Loucy (cell line): ENCODE measurements around the gene SLC22A15.

Source experiments
- H2AFZ ChIP-seq: fragments of 200-600 bp; sonication (generic); 2 replicates; pipeline ENCODE4 v1.6.0; 2016; ENCODE audit warnings: antibody characterized with exemption, mild to moderate bottlenecking, low read length, moderate library complexity
- H3F3A ChIP-seq: fragments of 200-600 bp; 2 replicates; pipeline ENCODE4 v1.6.0; 2016; ENCODE audit warnings: antibody characterized with exemption, low read depth, mild to moderate bottlenecking
- H3K27me3 ChIP-seq: fragments of 200-600 bp; sonication (generic); 2 replicates; pipeline ENCODE4 v1.6.1; 2014; ENCODE audit warnings: low read length, mild to moderate bottlenecking; ENCODE audit not compliant: insufficient read depth, poor library complexity, severe bottlenecking
- H3K36me3 ChIP-seq: fragments of 200-600 bp; sonication (generic); 2 replicates; pipeline ENCODE4 v1.6.1; 2016; ENCODE audit warnings: low read length; ENCODE audit not compliant: insufficient read depth
- H3K4me1 ChIP-seq: fragments of 200-600 bp; sonication (generic); 2 replicates; pipeline ENCODE4 v1.5.1; 2014; ENCODE audit warnings: low read length, mild to moderate bottlenecking; ENCODE audit not compliant: insufficient read depth, poor library complexity, severe bottlenecking
- H3K4me2 ChIP-seq: fragments of 200-600 bp; sonication (generic); 2 replicates; pipeline ENCODE4 v1.6.0; 2014; ENCODE audit warnings: antibody characterized with exemption, low read length, low read depth, mild to moderate bottlenecking; ENCODE audit not compliant: poor library complexity, severe bottlenecking
- H3K4me3 ChIP-seq: fragments of 200-600 bp; sonication (generic); 2 replicates; pipeline ENCODE4 v1.5.1; 2014; ENCODE audit warnings: low read length, mild to moderate bottlenecking, mixed read lengths; ENCODE audit not compliant: poor library complexity, severe bottlenecking
- H3K79me2 ChIP-seq: fragments of 200-600 bp; sonication (generic); 2 replicates; pipeline ENCODE4 v1.6.1; 2014; ENCODE audit warnings: low read length; ENCODE audit not compliant: insufficient read depth
- H3K9ac ChIP-seq: fragments of 200-600 bp; sonication (generic); 2 replicates; pipeline ENCODE4 v1.6.0; 2014; ENCODE audit warnings: mild to moderate bottlenecking, low read depth, low read length, moderate library complexity; ENCODE audit not compliant: poor library complexity, severe bottlenecking
- H3K9me2 ChIP-seq: fragments of 200-600 bp; sonication (generic); replicated peaks from 2 replicates; pipeline ENCODE4 v1.6.1; 2016; ENCODE audit warnings: low read depth, low read length, mixed read lengths
- H3K9me3 ChIP-seq: fragments of 200-600 bp; sonication (generic); 2 replicates; pipeline ENCODE4 v1.6.1; 2014; ENCODE audit warnings: mild to moderate bottlenecking, antibody characterized with exemption, low read length, low read depth; ENCODE audit not compliant: insufficient read depth
- H4K20me1 ChIP-seq: fragments of 200-600 bp; sonication (generic); 2 replicates; pipeline ENCODE4 v1.6.0; 2014; ENCODE audit warnings: antibody characterized with exemption, low read length, mild to moderate bottlenecking; ENCODE audit not compliant: insufficient read depth, poor library complexity, severe bottlenecking
- CTCF ChIP-seq: fragments of 200-600 bp; sonication (generic); conservative IDR thresholded peaks from 2 replicates; pipeline ENCODE4 v1.5.1; 2014; ENCODE audit warnings: mild to moderate bottlenecking, antibody characterized with exemption, low read length
- EZH2phosphoT487 ChIP-seq: fragments of 200-600 bp; IDR thresholded peaks from 2 replicates; pipeline ENCODE4 v1.6.1; 2018; ENCODE audit warnings: antibody characterized with exemption, mild to moderate bottlenecking, moderate library complexity, borderline replicate concordance

The SLC22A15 gene

GRCh38 chr1:116075575-116075974 lies 99.3 kb downstream of the SLC22A15 start:
- Histone ChIP-seq H3K36me3 (no peaks in the 10 kb centered on the region), H3K9me3 (no peaks in the 10 kb centered on the region), H4K20me1 (no peaks in the 10 kb centered on the region), H3F3A (no peaks in the 10 kb centered on the region), H3K9ac (no peak overlapping the region), H3K4me2 (no peak overlapping the region), H3K79me2 (no peaks in the 10 kb centered on the region), H3K4me1 (no peaks in the 10 kb centered on the region), H3K9me2 (no peaks in the 10 kb centered on the region), H3K4me3 (no peak overlapping the region), H2AFZ (no peak overlapping the region), H3K27me3 (no peaks in the 10 kb centered on the region)
- TF ChIP-seq EZH2phosphoT487 (no peak), CTCF (no peak)

GRCh38 chr1:116075990-116076389 lies 99.7 kb downstream of the SLC22A15 start:
- Histone ChIP-seq H3F3A (no peaks in the 10 kb centered on the region), H2AFZ (no peak overlapping the region), H3K4me1 (no peaks in the 10 kb centered on the region), H3K4me3 (no peak overlapping the region), H3K36me3 (no peaks in the 10 kb centered on the region), H3K79me2 (no peaks in the 10 kb centered on the region), H3K9ac (no peak overlapping the region), H3K9me2 (no peaks in the 10 kb centered on the region), H4K20me1 (no peaks in the 10 kb centered on the region), H3K27me3 (no peaks in the 10 kb centered on the region), H3K4me2 (no peak overlapping the region), H3K9me3 (no peaks in the 10 kb centered on the region)
- TF ChIP-seq EZH2phosphoT487, result no peak
- TF ChIP-seq CTCF, result no peak

GRCh38 chr1:116076831-116077230 lies 100.5 kb downstream of the SLC22A15 start:
- Histone ChIP-seq H3K27me3 (no peaks in the 10 kb centered on the region), H3K9me2 (no peaks in the 10 kb centered on the region), H4K20me1 (no peaks in the 10 kb centered on the region), H3K9me3 (no peaks in the 10 kb centered on the region), H3K4me3 (no peak overlapping the region), H3K36me3 (no peaks in the 10 kb centered on the region), H3K79me2 (no peaks in the 10 kb centered on the region), H3F3A (no peaks in the 10 kb centered on the region), H3K9ac (no peak overlapping the region), H3K4me1 (no peaks in the 10 kb centered on the region), H3K4me2 (no peak overlapping the region), H2AFZ (no peak overlapping the region)
- no peak for TF ChIP-seq CTCF
- no peak for TF ChIP-seq EZH2phosphoT487
